GM19351 (cell line): Measurements from ENCODE around the gene CDC42EP2.

Experiments used
- ATAC-seq: cut with Tn5 transposase; IDR thresholded peaks from one replicate; pipeline ENCODE4 v1.9.1; 2021; ENCODE audit warnings: mild to moderate bottlenecking, moderate library complexity; ENCODE audit not compliant: unreplicated experiment

The CDC42EP2 gene

GRCh38 chr11:65314501-65315203, at the start of gene CDC42EP2:
Gene CDC42EP2 (plus strand): TSS chr11:65314866. CDS start chr11:65320899, 6,033 bp downstream.
- peak; percentile 75 for ATAC-seq

DNA sequence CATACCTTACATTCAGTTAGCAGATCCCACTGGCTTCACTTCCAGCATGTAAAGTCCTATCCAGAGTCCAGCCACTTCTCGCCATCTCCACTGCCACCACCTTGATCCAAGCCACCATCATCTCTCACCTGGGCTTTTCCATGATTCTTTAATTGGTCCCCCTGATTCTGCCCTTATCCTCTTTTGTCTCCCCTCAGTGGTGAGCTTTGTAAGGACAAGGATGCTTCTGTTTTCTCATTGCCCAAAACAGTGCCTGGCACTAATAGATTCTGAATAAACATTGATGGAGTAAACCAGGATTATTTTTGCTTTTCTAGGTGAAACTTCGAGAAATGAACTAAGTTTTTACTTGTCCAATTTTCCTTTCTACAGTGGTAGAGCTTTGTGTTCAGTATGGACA, 48.5 kb upstream of the CDC42EP2 start:
- ATAC-seq, result no peak

GRCh38 chr11:65274735-65275682, 39.7 kb upstream of the CDC42EP2 start:
- ATAC-seq, result no peak

DNA sequence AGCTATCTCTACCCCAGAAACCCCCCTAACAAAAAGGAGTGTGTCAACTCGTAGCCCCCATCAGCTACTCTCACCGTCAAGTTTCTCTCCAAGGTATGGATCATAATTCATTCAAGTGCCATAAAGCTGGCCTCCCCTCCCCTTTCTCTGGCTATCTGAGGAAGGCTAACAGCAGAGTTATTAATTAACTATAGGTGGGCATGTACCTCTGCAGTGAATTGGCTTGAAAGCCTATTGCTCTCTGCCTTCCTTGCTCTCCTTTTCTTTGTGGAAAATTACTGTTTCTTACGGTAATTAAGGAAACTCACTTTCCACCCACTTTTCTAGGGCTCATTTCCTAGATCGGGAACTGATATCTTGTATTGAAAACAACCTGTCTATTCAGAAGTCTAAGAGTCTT, 38.8 kb upstream of the CDC42EP2 start:
- no peak for ATAC-seq

- no peak for ATAC-seq
Observed at GRCh38 chr11:65277631-65278277, 36.9 kb upstream of the CDC42EP2 start.

DNA sequence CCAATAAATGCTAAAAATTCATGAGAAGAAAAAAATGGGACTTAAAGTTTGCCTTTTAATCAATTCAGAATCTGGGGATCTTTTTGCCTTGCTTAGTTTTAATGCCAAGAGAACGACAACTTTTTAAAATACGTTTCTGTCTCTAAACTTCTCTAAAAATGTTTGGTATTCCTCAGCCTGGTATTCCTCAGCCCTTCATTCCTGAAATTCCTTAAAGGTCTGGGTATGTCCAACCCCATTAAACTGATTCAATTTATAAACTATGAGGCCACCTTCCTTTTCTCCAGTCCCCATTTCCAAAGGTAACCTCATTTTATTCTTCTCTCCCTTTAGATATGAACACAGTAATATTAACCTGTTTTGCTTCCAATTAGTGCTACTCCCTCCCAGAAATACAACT, 36.3 kb upstream of the CDC42EP2 start:
- no peak for ATAC-seq

DNA sequence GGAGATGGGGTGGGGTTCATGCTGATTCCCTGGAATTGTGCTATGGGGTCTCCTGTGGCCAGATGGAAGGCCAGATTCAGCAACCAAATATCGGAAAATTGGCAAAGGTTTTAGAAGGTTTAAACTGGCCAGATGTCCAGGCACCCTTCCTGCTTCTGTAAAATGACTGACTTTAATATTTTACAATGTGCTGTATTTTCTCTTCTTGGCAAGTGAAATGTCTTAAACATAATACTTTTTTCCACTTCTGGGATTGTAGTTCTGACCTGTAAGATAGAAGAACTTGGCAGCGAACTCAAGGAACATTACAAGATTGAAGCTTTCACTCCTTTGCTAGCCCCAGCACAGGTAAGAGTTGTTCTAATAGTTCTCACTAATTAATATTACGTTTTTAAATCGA, 35.4 kb upstream of the CDC42EP2 start:
- no peak for ATAC-seq

DNA sequence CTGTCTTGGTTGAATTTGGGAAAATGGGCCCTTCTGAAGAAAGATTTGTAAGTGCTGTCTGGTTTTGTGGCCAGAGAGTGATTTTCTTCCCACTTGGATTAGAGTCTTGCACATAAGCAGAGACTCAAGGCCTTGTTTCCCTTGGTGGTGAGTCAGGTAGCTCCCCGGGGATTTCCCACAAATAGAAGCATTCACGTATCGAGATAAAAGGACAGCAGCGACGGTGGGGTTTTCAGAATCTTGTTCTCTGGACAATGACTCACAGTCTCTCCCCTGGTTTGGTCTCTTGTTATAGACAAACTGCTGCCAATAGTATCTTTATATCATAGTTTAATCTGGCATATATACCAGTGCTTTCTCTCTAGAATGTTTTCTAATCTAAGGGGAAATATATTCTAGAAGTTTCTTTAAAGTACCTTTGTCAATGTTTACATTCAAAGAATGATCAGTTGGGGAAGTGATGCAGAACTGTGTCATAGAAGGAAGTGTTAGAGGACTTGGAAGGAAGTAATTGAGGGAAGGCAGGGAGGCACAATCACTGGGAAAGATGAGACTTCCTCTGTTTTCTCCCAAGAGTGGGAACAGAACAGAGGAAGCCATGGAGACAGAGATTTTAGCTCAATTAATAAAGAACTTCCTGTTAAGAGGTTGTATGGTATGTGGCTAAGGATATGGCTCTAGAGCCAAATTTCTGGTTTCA, 34.8 kb upstream of the CDC42EP2 start:
- no peak for ATAC-seq

GRCh38 chr11:65280646-65281045, 34.0 kb upstream of the CDC42EP2 start:
- no peak for ATAC-seq

- no peak for ATAC-seq
Observed at GRCh38 chr11:65286686-65287085, 28.0 kb upstream of the CDC42EP2 start.

- no peak for ATAC-seq
Observed at GRCh38 chr11:65287601-65288000, 27.1 kb upstream of the CDC42EP2 start.

- ATAC-seq, result no peak
Observed at GRCh38 chr11:65288706-65289536, 25.7 kb upstream of the CDC42EP2 start.

- no peak for ATAC-seq
Observed at GRCh38 chr11:65290448-65291165, 24.1 kb upstream of the CDC42EP2 start.

DNA sequence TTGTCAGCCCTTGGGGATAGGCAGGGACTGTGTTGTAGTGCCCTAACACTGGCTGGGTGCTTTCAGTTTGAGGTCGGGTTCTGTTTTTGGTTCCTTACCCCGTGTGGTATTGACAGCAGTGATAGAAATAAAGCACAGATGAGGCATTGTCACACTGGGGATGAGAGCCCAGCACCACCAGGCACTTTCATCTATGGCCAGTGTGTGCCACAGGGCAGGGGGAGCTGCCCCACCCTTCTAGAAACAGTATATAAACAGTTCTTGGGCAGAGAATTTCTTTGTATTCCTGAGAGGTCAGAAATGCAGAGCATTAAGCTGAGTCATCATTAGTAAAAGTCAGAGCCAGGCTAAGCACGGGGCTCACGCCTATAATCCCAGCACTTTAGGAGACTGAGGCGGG, 23.1 kb upstream of the CDC42EP2 start:
- ATAC-seq, result no peak

- ATAC-seq, result no peak
Observed at GRCh38 chr11:65292890-65293289, 21.8 kb upstream of the CDC42EP2 start.

- no peak for ATAC-seq
Observed at GRCh38 chr11:65293909-65294381, 20.7 kb upstream of the CDC42EP2 start.

DNA sequence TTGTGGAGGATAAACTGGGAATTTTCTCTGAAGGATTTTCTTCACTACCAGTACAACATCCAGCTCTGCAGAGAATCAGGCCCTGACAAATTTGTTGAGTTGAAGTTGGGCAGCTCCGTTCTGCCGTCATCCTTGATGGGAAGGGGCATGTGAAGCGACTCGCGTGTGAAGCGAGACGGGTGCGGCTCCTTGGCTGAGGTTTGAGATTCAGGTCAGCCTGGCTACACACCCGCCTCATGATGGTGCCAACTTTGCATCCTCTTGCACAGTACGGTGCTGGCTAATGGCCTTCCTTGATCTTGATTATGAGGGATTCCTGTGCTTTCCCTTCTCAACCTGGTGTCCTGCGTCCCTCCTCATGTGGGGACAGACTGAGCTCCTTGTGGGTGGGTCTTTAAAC, 19.7 kb upstream of the CDC42EP2 start:
- no peak for ATAC-seq

DNA sequence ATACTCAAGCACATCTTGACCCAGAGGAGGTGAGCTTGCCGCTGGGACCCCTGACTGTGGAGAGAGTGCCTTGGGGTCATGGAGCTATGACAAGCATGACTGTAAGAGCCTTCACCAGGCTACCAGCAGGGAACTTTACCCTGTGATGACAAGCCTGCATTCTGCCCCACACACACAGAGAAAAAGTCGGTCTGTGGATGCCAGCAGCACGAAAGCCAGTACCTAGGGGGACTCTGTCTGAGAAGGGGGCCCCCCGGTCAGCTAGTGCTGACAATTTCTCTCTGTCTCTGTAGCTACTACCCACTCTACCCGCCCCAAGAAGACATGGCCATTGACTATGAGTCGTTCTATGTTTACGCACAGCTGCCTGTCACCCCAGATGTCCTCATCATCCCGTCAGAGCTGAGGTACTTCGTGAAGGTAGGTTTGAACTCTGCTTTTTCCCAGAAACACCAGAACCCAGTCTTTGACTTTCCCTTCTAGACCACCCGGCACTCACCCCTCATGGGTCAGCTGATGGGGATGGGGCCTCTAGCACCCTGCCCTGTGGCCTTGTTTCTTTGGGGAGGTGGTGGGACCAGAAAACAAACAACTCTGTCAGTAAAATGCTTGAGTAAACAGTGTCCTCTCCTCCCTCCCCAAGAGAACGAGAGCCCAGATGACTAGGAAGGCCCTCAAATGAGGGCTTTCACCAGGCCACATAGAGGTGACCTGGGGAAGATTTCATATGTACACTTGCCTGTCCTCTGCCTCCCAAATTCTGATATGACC, 18.9 kb upstream of the CDC42EP2 start:
- no peak for ATAC-seq
